Endodermal cell (in vitro differentiated cells): Measurements from ENCODE around the gene LEMD3. TPM values are rescaled to one million over a fixed set of nuclear protein-coding genes. Genes with fewer than 3 reads are reported as not detected.

Experiments used
- DNase-seq: peaks from one replicate; pipeline ENCODE4 v3.0.0-alpha.2; 2017
- H3K27ac ChIP-seq: 2 replicates; pipeline ENCODE4 v1.5.1; 2013; ENCODE audit warnings: mild to moderate bottlenecking, low read depth, low read length, moderate library complexity
- H3K27me3 ChIP-seq: 2 replicates; pipeline ENCODE4 v1.6.1; 2013; ENCODE audit warnings: mild to moderate bottlenecking, low read length, moderate library complexity; ENCODE audit not compliant: insufficient read depth, control insufficient read depth, poor library complexity, severe bottlenecking
- H3K36me3 ChIP-seq: 2 replicates; pipeline ENCODE4 v1.7.0; 2013; ENCODE audit warnings: mild to moderate bottlenecking, low read length, moderate library complexity; ENCODE audit not compliant: control insufficient read depth, insufficient read depth
- H3K4me1 ChIP-seq: one replicate; pipeline ENCODE4 v1.7.0; 2013; ENCODE audit warnings: low read length; ENCODE audit not compliant: control insufficient read depth, insufficient read depth
- H3K4me3 ChIP-seq: 2 replicates; pipeline ENCODE4 v1.5.1; 2013; ENCODE audit warnings: mild to moderate bottlenecking, low read length, moderate library complexity
- H3K9ac ChIP-seq: 2 replicates; pipeline ENCODE4 v1.6.1; 2013; ENCODE audit warnings: mild to moderate bottlenecking, low read length, moderate library complexity; ENCODE audit not compliant: poor library complexity, severe bottlenecking; ENCODE audit errors: extremely low read depth
- H3K9me3 ChIP-seq: 2 replicates; pipeline ENCODE4 v1.6.1; 2013; ENCODE audit warnings: mild to moderate bottlenecking, low read length, moderate library complexity; ENCODE audit not compliant: control insufficient read depth
- H3K27ac Mint-ChIP-seq: 2 replicates; pipeline ENCODE4 v1.8.0; 2020; ENCODE audit warnings: mixed read lengths
- H3K27me3 Mint-ChIP-seq: 2 replicates; pipeline ENCODE4 v1.8.0; 2021; ENCODE audit warnings: mild to moderate bottlenecking, mixed read lengths; ENCODE audit not compliant: insufficient read depth
- H3K36me3 Mint-ChIP-seq: 2 replicates; pipeline ENCODE4 v1.8.0; 2020; ENCODE audit warnings: low read depth, mixed read lengths
- H3K4me1 Mint-ChIP-seq: 2 replicates; pipeline ENCODE4 v1.8.0; 2020; ENCODE audit warnings: mixed read lengths
- H3K4me3 Mint-ChIP-seq: 2 replicates; pipeline ENCODE4 v1.8.0; 2020; ENCODE audit warnings: mild to moderate bottlenecking, moderate library complexity, mixed read lengths
- H3K9me3 Mint-ChIP-seq: 2 replicates; pipeline ENCODE4 v1.8.0; 2020; ENCODE audit warnings: mild to moderate bottlenecking, mixed read lengths
- WGBS, 2 experiments: methylation state at CpG; one replicate each; pipeline versions ENCODE4 v1.1.5 to v1.1.7; 2013; ENCODE audit warnings: missing lambda C conversion rate in 2 of 2, mixed read lengths in 1 of 2; ENCODE audit not compliant: insufficient coverage in 1 of 2, insufficient read length in 1 of 2; 5-methylcytosine and 5-hydroxymethylcytosine counted together
- total RNA-seq, 2 donors: library from RNA; stranded (reverse); fragmentation: NEBNext Ultra II Directional in 1 of 2; extraction: Animal tissue kit (Norgen Biotek cat#: 25700) in 1 of 2; gene quantifications; 2 replicates in 1 of 2; 3 replicates in 1 of 2; pipeline ENCODE4 v1.2.1, GENCODE V29; 2021
- TF ChIP-seq, protein P1 (sequence below): fragments of 200-600 bp; sonication (generic); conservative IDR thresholded peaks from 2 replicates; pipeline ENCODE4 v1.5.0; 2021; ENCODE audit warnings: antibody characterized with exemption, mild to moderate bottlenecking

The LEMD3 gene
- total RNA-seq, 2 donors from 2014 or later, result 35.8 to 37.3 TPM

DNA sequence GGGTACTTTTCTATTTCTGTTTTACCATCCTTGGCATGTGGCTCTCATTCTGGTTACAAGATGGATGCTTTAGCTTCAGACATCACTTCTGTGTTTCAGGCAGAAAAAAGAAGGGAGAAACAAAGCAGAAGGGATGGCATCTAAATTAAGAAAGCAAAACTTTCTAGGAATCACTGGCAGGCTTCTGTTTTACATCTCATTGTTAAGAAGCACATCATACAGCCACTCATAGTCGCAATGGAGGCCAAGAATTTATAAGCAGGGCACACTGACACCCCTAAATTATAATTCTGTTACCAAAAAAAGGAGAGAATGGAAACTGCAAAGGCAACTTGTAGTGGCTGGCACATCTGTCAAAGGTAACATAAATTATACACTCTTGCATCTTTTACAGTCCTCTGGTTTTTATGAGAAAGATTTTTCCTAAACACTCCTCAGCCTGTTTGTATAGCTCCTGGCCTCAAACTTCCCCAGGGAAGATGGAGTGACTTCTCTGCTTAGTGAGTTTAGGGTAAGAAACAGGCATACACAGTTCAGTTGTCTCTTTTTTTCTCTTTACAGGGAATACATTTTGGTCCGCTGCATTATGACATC is 22.0 kb upstream of the LEMD3 start:
- no peak overlapping the region for H3K4me3 ChIP-seq

DNA sequence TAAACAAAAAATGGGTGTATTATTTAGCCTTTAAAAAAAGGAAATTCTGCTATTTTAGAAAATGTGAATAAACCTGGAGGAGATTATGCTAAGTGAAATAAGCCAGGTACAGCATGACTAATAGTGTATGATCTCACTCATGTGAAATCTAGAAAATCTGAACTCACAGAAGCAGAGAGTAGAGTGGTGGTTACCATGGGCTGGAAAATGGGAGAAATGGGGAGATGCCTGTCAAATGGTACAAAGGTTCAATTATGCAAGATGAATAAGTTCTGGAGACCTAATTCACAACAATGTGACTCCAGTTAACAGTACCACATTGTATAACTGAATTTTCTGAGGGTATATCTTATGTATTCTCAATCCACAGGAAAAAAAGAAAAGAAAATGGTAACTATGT is 17.4 kb upstream of the LEMD3 start:
- no peak for DNase-seq
- Mint-ChIP-seq H3K27ac (no peak overlapping the region), H3K36me3 (no peaks in the 10 kb centered on the region), H3K27me3 (peaks cover 29% of the 10 kb centered on the region), H3K4me3 (no peak overlapping the region), H3K9me3 (no peaks in the 10 kb centered on the region), H3K4me1 (peaks cover 9% of the 10 kb centered on the region)
- Histone ChIP-seq H3K27me3 (no peaks in the 10 kb centered on the region), H3K4me3 (no peak overlapping the region), H3K9ac (no peak overlapping the region), H3K27ac (no peak overlapping the region), H3K9me3 (no peaks in the 10 kb centered on the region), H3K36me3 (no peaks in the 10 kb centered on the region), H3K4me1 (peaks cover 3% of the 10 kb centered on the region)
- TF ChIP-seq, protein P1, sequence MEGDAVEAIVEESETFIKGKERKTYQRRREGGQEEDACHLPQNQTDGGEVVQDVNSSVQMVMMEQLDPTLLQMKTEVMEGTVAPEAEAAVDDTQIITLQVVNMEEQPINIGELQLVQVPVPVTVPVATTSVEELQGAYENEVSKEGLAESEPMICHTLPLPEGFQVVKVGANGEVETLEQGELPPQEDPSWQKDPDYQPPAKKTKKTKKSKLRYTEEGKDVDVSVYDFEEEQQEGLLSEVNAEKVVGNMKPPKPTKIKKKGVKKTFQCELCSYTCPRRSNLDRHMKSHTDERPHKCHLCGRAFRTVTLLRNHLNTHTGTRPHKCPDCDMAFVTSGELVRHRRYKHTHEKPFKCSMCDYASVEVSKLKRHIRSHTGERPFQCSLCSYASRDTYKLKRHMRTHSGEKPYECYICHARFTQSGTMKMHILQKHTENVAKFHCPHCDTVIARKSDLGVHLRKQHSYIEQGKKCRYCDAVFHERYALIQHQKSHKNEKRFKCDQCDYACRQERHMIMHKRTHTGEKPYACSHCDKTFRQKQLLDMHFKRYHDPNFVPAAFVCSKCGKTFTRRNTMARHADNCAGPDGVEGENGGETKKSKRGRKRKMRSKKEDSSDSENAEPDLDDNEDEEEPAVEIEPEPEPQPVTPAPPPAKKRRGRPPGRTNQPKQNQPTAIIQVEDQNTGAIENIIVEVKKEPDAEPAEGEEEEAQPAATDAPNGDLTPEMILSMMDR, result no peak

More for the DNA sequence above, 22.0 kb upstream of the LEMD3 start:
- H3K27ac Mint-ChIP-seq, result no peak overlapping the region
- no peak overlapping the region for H3K9ac ChIP-seq
- H3K9me3 ChIP-seq, result no peaks in the 10 kb centered on the region
- 93% methylated on average over 2 of the region's 2 CpGs; no CpG with 5 or more reads in 1 of the 2 experiments for WGBS, 2 experiments
- H3K36me3 Mint-ChIP-seq, result no peaks in the 10 kb centered on the region
- H3K27me3 ChIP-seq, result no peaks in the 10 kb centered on the region
- no peak for DNase-seq
- H3K27me3 Mint-ChIP-seq, result peaks cover 15% of the 10 kb centered on the region
- H3K27ac ChIP-seq, result no peak overlapping the region
- H3K36me3 ChIP-seq, result no peaks in the 10 kb centered on the region
- no peaks in the 10 kb centered on the region for H3K4me1 Mint-ChIP-seq
- no peaks in the 10 kb centered on the region for H3K9me3 Mint-ChIP-seq
- H3K4me1 ChIP-seq, result no peaks in the 10 kb centered on the region
- no peak overlapping the region for H3K4me3 Mint-ChIP-seq
- TF ChIP-seq, protein P1, result no peak

DNA sequence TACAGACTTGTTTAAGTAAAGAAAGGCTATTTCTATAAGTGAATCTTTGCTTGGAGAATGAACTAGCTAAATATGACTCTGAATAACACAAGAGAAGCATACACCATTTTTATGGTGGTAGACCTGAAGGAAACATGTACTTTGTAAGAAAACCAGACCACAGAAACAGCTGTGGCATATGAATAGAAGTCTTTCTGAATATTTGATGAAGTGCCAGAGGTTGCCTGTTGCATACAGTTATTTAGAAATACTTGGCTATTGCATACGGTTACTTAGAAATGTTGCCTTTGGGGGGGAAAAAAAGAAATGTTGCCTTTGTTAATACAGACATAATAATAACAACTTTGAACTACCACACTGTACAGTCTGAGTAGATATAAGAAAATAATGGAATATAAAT is 16.8 kb upstream of the LEMD3 start:
- no CpG with 5 or more reads among the region's 1 CpG for WGBS, 2 experiments

More for the DNA sequence above, 16.8 kb upstream of the LEMD3 start:
- no peak for DNase-seq
- Histone ChIP-seq H3K9me3 (no peaks in the 10 kb centered on the region), H3K4me3 (no peak overlapping the region), H3K9ac (no peak overlapping the region), H3K4me1 (peaks cover 3% of the 10 kb centered on the region), H3K36me3 (no peaks in the 10 kb centered on the region), H3K27ac (no peak overlapping the region), H3K27me3 (no peaks in the 10 kb centered on the region)
- Mint-ChIP-seq H3K27ac (no peak overlapping the region), H3K4me1 (peaks cover 11% of the 10 kb centered on the region), H3K27me3 (peaks cover 29% of the 10 kb centered on the region), H3K4me3 (no peak overlapping the region), H3K9me3 (no peaks in the 10 kb centered on the region), H3K36me3 (no peaks in the 10 kb centered on the region)
- TF ChIP-seq, protein P1, result no peak
